ENCODE data around the gene TMEM119. TPM values are rescaled to one million over a fixed set of nuclear protein-coding genes. Genes with fewer than 3 reads are reported as not detected.

TMEM119 gene
- total and polyA plus RNA-seq, 12 donors, result 0.57 to 6.9 (median 2.0) TPM

DNA sequence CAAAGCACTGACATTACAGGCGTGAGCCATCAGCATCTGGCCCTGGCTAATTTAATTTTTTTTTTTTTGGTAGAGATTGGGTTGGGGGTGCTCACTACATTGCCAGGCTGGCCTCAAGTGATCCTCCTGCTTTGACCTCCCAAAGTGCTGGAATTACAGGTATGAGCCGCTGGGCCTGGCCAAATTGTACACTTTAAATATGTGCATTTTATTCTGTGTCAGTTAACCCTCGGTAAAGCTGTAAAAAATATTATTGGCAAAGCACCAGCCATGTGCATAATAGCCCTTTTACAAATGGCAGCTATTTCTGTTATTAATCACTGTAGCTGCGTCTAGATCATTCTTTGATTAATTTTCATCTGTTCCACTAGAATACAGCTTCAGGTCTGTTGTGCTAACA lies 12.0 kb downstream of the TMEM119 start:
- H3K27me3 ChIP-seq, result no peaks in the 10 kb centered on the region
- intact Hi-C loops (cut with DNase I), result no loop called here
- H3K27ac ChIP-seq, result no peak overlapping the region
- ATAC-seq (no peak), DNase-seq (no peak)
- no peak overlapping the region for H3K4me3 ChIP-seq
- H3K9me3 ChIP-seq, result no peaks in the 10 kb centered on the region
- 72 to 77% methylated on average over 4 of the region's 4 CpGs for WGBS, 2 donors
- TF ChIP-seq CTCF (IDR thresholded peaks at IDR 0.05), result no peak
- H3K4me1 ChIP-seq, result peaks cover 0 to 17% (median 0%) of the 10 kb centered on the region in 9 donors
- H3K36me3 ChIP-seq, result no peaks in the 10 kb centered on the region

DNA sequence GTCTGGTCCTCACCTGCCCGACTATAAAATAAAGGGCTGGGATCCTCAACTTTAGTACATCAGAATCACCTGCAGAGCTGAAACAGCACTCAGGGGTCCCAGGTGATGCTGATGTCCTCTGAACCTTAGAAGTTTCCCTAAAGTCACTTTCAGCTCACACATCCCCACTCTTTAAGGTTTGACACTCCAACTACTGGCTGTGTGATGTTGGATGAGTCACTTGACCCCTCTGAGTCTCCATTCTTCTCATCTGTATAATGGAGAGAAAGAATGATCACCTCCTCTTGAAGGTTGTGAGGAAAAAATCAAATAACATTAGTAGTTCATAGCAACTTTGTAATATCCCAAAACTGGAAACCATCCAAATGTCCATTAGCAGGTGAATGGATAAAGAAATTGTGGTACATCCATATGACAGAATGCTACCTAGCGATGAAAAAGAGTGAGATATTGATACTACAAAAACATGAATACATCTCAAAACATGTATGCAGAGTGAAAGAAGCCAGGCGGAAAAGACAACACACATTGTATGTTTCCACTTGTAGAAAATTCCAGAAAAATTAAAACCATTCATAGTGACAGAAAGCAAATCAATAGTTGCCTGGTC lies 13.3 kb downstream of the TMEM119 start:
- H3K36me3 ChIP-seq, result no peaks in the 10 kb centered on the region
- peaks cover 0 to 25% (median 0%) of the 10 kb centered on the region in 9 donors for H3K4me1 ChIP-seq
- intact Hi-C loops (cut with DNase I), result no loop called here
- 77 to 82% methylated on average over 3 of the region's 3 CpGs for WGBS, 2 donors
- ATAC-seq (no peak), DNase-seq (no peak)
- TF ChIP-seq CTCF (IDR thresholded peaks at IDR 0.05), result no peak
- H3K4me3 ChIP-seq, result no peak overlapping the region
- H3K27me3 ChIP-seq, result no peaks in the 10 kb centered on the region
- H3K9me3 ChIP-seq, result no peaks in the 10 kb centered on the region
- H3K27ac ChIP-seq, result no peak overlapping the region

- DNase-seq (no peak), ATAC-seq (peak in 4 of 8 donors; percentile 13 to 43 (median 28))
- no peak overlapping the region for H3K27ac ChIP-seq
Measured at GRCh38 chr12:108583991-108584390, 13.9 kb downstream of the TMEM119 start.

GRCh38 chr12:108582978-108583770 lies 14.7 kb downstream of the TMEM119 start:
- ATAC-seq (no peak), DNase-seq (no peak)
- H3K4me1 ChIP-seq, result peaks cover 0 to 22% (median 0%) of the 10 kb centered on the region in 9 donors
- H3K27ac ChIP-seq, result no peak overlapping the region
- no peak for TF ChIP-seq CTCF (IDR thresholded peaks at IDR 0.05)
- no peaks in the 10 kb centered on the region for H3K27me3 ChIP-seq
- H3K4me3 ChIP-seq, result no peak overlapping the region
- H3K36me3 ChIP-seq, result no peaks in the 10 kb centered on the region
- WGBS, 2 donors, result 76 to 77% methylated on average over 10 of the region's 10 CpGs
- intact Hi-C loops (cut with DNase I), result no loop called here
- H3K9me3 ChIP-seq, result no peaks in the 10 kb centered on the region

More at GRCh38 chr12:108583991-108584390, 13.9 kb downstream of the TMEM119 start:
- WGBS, 2 donors, result 55 to 62% methylated on average over 7 of the region's 7 CpGs
- intact Hi-C loops (cut with DNase I), result no loop called here
- Histone ChIP-seq H3K4me1 (peaks cover 0 to 25% (median 0%) of the 10 kb centered on the region in 9 donors), H3K4me3 (no peak overlapping the region), H3K27me3 (no peaks in the 10 kb centered on the region), H3K36me3 (no peaks in the 10 kb centered on the region), H3K9me3 (no peaks in the 10 kb centered on the region)
- TF ChIP-seq CTCF (IDR thresholded peaks at IDR 0.05), result no peak
